Measurements from ENCODE around the gene NRXN3.
A peak's percentile ranks its signal among the peaks of the same experiment; 100 is the strongest.

NRXN3 gene

DNA sequence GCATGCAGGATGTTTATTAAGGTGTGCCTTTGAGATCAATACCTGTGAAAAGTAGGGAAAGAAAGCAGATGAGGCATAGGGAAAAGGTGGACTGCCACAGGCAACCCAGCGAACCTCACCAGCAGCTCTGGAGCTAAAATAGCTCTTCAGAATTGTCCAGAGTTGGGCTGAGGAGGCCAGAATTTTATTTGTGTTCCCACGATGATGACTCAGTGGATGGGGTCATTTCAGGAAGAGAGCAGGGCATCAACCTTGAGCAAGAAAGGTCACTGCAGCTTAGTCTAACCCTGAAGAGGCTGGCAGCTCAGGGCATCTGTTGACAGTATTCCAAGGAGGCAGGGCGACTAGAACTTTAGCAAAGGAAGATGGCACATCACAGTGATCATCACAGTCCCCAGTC, 1345.0 kb downstream of the NRXN3 start:
- DNase-seq, result no peak

DNA sequence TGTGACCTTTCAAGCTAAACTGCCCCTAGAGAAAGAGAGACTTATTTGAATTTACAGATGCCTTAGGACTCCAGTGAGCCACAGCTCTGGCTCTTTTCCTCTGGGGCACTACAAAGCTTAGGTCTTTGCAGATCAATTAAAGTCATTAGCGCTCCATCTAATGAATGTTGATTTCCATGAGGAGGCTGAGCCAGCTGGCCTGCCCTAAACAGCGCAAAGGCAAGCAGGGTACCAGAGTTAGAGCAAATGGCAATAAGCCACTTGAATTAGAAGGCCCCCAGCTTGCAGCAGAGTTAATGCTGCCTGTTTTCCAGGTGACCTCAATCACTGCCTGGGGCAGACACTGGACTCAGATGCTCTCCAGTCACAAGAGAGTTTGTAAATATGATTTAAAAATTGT, 1345.8 kb downstream of the NRXN3 start:
- DNase-seq, result no peak

DNA sequence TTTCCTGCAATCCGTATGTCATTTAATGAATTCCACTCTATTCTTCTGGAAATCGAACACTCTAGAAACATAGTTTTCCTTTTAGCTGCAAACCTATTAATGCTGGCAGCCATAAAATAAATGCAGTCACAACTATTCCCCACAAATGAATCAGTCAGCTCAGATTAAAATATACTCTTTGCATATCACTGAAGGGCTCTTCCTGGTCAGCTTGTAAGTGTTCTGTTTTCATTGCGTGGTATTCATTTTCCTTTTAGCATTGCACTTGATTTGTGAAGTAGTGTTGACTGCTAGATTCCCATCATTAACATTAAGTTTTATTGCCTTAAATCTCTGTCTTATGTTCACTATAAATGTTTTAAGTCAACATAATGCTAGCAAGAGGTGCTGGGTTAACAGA, 1355.2 kb downstream of the NRXN3 start:
- DNase-seq, result no peak

DNA sequence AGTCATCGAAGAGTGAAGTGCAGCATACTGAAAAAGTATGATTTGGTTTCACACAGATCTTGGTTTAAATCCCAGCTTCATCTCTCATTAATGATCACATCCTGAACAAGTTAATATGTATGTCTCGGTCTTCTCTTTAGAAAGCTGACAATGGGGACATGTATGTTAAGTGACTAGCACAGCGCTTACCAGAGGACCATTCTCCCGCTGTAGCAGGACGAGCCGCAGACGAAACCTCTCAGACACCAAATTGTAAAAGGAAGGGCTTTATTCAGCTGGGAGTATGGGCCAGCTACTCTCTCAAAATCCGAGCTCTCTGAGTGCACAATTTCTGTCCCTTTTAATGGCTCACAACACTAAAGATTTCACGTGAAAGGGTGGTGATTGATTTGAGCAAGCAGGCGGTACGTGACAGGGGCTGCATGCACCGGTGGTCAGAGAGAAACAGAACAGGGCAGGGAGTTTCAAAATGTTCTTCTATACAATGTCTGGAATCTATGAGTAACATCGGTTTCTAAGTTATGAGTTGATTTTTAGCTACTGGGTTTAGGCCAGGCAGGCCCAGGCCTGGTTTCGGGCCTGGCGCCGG, 1358.7 kb downstream of the NRXN3 start:
- DNase-seq, result no peak

DNA sequence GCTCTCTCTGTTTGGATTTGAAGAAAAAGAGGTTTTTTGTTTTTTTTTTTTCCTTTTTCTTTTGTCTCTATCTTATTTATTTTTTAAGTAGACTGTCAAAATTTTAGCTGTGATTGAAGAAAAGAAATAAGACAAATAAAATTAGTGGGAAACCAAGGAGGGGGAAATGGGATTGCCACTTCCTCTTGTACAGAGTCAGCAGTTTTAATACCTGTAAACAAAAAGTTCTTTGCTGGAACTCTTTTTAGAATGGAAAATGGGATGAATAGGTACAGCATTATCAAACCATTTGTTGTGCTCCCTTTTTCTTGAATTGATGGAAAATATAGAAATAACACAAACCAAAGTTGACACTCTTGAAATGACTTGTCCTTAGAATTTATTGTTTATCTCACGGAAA, 1360.4 kb downstream of the NRXN3 start:
- no peak for DNase-seq

DNA sequence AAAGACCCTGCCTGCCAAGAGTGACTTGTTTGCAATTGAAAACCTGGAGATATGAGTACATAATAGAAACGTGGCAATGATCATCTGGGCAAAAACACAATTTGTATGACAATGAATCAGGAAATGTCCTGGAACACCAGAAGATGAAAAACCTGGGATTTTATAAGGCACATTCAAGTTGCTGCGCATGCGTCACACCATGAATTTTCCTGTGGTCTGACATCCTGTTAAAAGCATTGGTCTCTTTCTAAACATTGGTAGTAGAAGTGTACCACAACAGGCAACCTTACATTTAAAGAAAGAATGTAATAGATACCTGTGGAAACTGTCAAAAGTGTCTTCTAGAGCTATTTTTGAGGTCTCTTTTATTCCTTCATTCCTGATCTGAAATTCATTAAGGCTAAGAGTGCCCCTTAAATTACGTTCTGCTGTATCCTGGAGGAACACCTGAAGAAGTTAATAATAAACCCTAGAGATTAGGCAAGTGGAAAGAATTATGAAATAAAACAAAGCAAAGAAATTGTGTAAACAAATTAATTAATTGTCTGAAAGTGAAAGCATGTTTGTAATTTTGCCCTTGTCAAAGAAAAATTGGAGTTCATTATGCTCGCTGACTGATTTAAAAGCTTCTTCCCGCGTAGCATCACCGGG, 1364.7 kb downstream of the NRXN3 start:
- no peak for DNase-seq

DNA sequence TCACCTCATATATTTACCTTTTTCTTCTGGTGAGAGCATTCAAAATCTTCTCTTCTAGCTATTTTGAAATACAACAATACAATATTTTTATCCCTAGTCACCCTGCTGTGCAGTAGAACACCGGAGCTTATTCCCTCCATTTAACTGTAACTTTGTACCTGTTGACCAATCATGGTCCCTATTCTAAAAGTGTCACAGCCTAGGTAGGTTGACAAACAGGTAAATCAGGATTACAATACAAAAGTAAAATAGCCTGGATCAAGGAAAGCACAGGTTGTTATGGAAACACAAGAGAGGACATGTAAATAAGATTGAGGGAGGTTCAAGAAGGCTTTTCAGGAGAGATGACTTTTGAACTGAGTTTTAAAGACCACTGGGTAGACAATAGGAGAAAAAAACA, 1370.2 kb downstream of the NRXN3 start:
- DNase-seq, result no peak

DNA sequence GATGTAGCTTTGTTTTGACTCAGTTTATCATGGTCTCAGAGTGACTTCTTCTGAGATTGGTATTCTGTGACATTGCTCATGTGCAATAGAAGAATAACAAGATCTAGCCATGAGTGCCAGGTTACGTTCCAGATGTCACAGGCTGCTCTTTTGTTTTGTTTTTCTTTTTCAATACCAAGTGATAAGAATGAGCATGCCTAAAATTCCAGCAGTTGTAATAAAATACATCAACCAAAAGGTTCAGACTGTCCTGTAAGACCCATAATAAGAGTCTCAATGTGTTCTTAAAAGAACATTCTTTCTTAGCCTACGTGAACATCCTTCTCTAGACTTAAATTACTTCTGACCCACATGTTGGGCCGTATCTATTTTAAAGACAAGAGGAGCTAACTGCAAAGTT, 1371.9 kb downstream of the NRXN3 start:
- DNase-seq, result no peak

DNA sequence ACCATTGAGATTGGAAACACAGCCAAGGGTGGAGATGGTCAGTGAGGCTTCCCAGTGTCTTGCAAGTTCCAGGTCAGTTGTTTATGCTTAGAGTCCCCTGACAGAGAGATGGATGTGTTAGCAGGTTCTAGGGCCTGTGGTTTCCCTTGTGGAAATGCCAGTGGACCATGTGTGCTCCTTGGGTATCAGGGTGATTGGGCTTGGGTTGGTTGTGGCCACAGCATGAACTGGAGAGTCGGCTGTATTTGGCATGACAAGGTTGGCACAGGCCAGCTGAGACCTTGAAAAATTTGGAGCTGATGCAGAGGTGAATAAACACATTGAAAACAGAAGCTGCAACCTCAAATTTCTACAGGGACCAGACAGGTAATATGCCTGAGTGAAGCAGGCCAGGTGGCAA, 1373.2 kb downstream of the NRXN3 start:
- no peak for DNase-seq

DNA sequence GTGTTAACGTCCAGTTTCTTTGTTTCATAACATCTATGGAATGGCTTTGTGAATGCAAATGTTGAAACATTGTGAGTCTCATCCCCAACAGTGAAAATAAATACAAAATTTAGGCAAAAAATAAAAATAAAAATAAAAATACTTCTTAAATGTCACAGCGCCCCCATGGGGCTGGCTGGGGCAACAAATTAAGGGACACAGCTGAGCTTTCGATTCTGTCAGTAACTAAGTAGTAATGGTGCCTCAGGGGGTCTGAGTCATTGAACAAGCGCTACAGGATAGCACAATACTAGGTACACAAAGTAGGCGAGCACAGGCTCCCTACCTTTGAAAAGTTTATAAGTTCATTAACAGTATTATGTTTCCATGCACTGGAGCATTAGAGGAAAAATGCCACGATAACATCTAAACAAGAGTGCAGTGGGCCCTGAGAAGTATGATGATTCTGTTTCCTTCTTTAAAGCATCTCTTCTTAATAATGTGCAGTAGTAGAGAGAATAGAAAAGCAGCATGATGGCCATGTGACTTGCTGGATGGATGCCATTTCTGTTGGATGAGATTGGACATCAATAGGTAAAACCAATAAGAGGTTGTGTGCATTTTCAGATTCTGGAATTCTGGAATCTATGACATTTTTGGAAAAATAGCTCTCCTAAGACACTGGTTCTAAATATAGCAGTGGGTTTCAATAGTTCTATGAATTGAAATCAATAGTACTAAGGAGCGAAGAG, 1374.0 kb downstream of the NRXN3 start:
- DNase-seq, result no peak

DNA sequence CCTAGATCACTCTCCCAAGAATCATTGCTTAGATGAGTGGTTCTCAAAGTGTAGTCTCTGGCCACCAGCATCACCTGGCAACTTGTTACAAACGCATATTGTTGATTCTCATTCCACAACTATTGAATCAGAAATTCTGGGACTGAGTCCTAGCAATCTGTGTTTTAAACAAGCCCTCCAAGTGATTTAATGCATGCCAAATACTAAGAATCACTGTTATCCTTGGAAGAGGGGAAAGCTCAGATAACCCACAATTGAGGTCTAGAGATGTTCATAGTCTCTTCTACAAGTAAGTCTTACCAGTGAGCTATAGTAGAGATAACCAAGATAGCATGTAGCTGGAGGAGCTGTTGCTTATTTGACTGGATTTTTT, 1374.5 kb downstream of the NRXN3 start:
- DNase-seq, result no peak

DNA sequence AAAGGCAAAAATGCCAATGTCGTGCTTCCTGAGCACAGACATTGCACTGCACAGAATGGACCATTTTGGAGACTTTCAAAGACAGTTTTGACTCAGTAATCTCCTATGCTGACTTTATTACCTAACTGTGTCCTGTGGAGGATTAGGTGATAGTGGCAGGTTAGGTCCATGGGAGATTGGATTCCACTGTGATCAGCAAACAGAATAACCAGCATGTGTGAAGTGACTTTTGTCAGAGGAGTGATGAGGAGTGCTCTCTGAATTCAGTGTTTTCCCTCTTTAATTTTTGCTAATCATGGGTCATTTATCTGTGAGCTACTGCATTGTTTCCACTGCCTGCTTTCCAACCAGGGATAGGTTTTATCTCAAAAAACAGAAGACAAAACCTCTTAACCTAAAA, 1378.7 kb downstream of the NRXN3 start:
- no peak for DNase-seq

DNA sequence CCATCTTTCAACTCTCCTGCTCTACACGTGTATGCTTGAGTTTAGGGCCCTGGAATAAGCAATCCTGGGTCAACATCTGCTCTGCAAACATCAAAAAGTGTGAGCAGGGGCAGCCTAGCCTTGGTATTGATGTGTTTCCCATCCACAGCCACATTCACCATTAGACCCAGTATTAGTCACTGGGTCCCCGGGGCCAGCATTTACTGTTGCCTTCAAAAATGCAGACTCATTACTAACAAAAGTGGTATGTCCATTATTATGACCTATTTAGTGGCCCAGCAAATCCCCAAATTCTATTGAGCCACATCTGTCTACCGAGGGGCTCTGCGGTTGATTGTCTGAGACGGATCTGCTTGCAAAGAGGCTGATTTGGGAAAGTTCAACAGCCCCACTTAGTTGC, 1379.3 kb downstream of the NRXN3 start:
- DNase-seq, result no peak

DNA sequence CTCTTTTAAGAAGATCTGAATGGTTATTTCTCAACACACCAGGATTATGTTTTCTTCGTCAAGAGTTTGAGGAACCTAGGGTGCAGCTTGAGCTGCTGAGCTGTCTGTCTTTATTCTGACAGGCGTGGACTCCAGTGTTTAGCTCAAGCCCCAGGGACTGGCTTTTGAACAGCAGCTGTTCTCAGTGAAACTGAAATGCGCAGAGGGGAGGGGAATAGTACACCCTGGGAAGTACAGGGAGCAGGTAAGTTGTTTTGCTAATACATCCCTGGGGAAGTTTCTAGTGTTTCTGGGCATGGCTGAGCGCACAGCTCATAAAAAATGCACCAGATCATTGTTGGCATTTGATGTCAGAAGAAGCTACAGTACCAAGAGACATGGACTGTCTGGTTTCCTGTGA, 1381.3 kb downstream of the NRXN3 start:
- DNase-seq, result no peak

DNA sequence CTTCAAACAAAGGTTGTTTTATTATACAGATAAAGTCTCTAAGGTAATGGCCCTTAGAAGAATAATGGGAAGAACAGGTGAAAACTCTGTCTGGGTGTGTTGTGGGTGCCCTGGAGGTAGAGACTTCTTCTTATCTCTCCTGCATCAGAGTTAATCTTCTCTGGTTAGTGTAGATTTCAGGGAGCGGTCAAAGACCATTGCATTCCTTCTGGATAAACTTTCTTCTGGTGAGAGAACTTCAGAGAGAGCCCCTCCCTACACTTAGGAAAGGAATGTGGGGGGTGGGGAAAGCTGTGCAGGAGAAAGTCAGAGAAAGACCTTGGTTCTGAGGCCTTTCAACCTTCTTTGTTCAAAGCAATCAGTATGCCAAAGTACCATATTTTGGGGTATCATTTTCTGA, 1382.6 kb downstream of the NRXN3 start:
- DNase-seq, result no peak

DNA sequence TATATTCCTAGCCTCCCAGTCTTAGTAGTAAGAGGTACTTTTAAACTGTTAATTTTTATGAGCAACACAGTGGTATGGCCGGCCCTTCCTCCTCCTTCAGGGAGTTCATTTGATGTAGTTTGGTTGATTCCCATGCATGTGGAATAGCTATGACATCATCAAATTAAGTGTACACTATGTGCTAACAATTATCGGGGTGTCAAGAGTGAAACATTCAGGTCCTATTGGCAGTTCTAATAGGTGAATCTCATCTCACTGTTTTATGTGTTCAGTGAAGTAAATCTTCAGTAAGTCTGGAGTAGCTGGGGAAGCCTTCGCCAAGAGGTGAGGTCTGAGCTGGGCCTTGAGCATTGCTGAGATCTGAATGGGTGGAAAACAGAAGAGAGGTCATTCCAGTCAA, 1384.6 kb downstream of the NRXN3 start:
- DNase-seq, result no peak

DNA sequence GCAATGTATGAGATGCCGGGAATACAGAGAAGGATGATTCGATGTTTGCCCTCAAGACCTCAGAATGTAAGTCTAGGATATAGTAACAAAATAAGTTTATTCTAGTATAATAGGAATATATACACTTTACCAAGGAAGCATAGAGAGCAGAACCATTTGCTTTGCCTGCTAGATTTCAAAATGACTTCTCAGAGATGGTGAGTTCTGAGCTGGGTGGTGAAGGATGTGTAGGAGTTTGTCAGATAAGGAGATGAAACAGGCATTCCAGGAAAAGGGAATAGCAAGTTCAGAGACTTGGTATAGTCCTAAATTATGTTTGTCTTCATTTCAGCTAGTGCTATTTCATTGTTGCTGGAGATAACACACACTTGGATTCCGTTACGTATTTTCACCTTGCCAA, 1385.3 kb downstream of the NRXN3 start:
- DNase-seq, result no peak

DNA sequence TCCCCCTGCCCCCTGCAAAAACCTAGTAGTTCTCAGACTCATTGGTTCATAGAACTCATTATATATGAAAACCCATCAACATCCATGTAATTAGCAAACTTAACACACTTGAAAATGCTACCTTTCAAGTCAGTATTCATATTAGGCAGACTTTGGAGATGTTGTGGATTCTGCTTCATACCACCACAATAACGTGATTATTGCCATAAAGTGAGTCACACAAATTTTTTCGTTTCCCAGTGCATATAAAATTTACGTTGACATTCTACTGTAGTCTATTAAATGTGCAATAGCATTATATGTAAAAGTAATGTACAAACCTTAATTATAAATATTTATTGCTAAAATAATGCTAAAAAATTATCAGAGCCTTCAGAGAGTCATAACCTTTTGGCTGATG, 1387.1 kb downstream of the NRXN3 start:
- no peak for DNase-seq

DNA sequence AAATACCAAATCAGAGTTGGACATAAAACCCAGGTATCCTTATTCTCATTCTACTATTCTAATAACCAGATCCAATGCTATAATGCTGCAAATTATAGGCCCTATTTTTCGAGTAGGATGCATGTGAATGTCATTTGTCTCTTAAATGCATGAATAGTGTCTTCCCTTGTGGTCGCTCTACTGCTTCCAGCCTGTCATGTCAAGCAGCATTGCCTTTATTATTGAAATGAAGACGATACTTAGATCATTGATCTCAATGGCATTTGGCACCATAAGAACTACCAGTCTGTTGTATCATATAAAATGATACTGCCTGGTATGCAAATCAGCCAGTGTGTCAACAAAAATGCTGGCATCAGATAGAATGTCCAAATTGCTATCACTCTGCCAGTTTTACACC, 1392.0 kb downstream of the NRXN3 start:
- DNase-seq, result no peak

DNA sequence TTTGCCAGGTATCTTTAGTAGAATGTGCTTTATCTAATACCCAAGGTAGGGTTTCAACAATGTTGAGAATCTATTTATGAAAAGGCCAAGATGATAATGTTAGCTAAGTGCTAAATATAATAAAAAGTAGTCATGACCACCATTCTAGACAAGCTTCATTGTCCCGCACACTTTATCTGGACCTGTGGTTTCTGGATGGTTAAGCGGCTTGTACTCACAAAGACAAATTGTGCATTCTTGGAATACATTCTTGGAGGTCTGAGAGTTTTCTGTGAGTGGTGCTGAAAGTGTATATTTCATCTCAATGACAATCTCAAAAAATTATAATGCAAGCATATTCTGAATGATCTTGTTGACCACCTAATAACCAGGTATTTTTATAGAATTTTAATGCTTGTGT, 1394.2 kb downstream of the NRXN3 start:
- no peak for DNase-seq

DNA sequence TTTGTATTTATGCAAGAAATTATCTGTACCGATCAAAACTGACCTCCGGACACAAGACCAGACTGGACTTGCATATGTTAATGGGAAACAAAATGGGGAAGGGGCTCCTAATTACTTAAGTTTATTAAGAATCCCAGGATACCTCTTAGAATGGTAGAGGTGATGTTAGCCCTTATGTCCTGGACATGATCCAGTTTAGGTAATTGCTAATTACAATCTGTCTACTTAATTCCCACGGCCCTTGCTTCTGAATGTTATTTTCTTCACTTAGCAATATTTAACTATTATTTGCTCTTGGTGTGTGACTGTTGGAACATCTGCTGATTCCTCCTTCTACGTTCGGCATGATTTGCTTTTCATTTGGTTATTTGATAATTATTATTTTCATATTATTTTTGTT, 1397.1 kb downstream of the NRXN3 start:
- no peak for DNase-seq

DNA sequence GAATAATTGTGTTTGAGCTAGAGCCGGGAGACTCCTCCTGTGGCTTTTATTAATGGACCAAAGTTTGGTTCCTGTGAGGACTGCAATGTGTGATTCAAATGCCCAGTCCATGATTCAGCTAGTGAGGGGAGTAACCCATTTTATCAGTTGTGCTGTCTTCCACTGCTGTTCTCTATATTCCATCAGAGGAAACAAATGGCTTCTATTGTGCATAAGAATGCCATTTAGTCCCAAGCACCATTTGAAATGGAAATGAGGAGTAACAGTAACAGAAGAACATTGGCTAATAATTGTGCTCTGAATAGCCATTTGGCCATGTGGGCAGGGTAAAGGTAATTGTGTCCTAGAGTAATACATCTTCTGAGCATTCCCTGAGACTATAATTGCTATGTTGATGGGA, 1398.4 kb downstream of the NRXN3 start:
- DNase-seq, result peak in 1 of 2 donors; percentile 15

DNA sequence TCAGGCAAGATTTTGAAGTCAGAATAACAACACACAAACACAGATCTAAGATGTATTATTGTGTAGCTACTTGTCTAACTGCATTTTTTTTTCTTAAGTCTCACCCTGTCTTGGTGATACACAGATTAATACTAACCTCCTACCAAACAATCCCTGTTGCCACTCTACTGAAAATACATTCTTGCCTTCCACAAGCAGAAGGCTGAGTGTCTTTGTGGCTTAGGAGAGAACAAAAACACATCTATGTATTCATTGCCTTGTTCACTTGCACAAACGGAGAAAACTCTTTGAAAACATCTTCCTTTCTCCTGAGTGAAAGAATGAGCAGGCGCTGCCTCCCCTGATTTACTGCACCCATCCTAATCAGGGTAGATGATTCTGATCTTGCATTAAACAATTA, 1398.9 kb downstream of the NRXN3 start:
- no peak for DNase-seq

DNA sequence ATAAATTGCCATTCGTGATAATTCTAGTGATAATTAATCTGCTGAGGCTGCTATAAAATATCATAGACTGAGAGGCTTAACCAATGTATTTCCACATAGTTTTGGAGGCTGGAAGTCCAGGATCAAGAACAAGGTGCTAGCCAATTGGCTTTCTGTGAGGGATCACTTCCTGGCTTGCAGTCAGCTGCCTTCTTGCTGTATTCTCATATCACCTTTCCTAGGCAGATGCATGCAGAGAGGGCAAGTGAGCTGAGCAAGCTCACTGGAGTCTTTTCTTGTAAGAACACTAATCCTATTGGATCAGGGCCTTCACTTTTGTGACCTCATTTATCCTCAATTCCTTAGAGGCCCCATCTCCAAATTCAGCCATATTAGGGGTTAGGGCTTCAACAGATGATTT, 1400.5 kb downstream of the NRXN3 start:
- DNase-seq, result no peak

DNA sequence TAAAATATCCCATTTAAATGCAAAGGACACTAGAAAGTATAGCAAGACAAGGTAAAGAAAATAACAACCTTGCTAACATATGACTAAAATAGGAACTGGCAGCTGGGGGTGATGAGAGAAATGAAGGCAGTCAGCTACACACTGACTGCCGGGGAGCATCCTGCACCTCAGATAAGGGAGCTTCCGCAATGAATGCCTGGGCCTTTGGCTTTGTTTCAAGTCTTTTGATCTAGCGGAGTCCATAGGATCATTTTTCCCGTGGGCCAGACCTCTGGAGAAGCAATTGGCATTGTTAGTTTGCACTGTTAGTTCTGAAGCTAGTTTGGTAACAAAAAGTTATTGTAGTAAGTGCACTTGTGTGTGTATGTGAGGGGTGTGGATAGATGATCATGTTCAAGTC, 1401.2 kb downstream of the NRXN3 start:
- DNase-seq, result no peak
